ENCODE measurements around the gene LENG9. TPM values are rescaled to one million over a fixed set of nuclear protein-coding genes. Genes with fewer than 3 reads are reported as not detected.

The LENG9 gene
- total RNA-seq, 1 donor from 2014 or later: 5.0 TPM

GRCh38 chr19:54444737-54445136 lies 18.8 kb downstream of the LENG9 start:
- intact Hi-C loops (cut with micrococcal nuclease): no loop called here

- intact Hi-C loops (cut with micrococcal nuclease): no loop called here
Observed at GRCh38 chr19:54440641-54441040, 22.9 kb downstream of the LENG9 start.

- intact Hi-C loops (cut with micrococcal nuclease): no loop called here
Observed at GRCh38 chr19:54439174-54439851, 24.3 kb downstream of the LENG9 start.

GRCh38 chr19:54436628-54437252 lies 26.8 kb downstream of the LENG9 start:
- intact Hi-C loops (cut with micrococcal nuclease): no loop called here

GRCh38 chr19:54436031-54436523 lies 27.5 kb downstream of the LENG9 start:
- intact Hi-C loops (cut with micrococcal nuclease): no loop called here

GRCh38 chr19:54435551-54436016 lies 28.0 kb downstream of the LENG9 start:
- intact Hi-C loops (cut with micrococcal nuclease): no loop called here

- intact Hi-C loops (cut with micrococcal nuclease): no loop called here
Observed at GRCh38 chr19:54434873-54435214, 28.7 kb downstream of the LENG9 start.

- intact Hi-C loops (cut with micrococcal nuclease): no loop called here
Observed at GRCh38 chr19:54434112-54434872, 29.3 kb downstream of the LENG9 start.

- intact Hi-C loops (cut with micrococcal nuclease): no loop called here
Observed at GRCh38 chr19:54433697-54434096, 29.9 kb downstream of the LENG9 start.

- intact Hi-C loops (cut with micrococcal nuclease): no loop called here
Observed at GRCh38 chr19:54432144-54432738, 31.3 kb downstream of the LENG9 start.

- intact Hi-C loops (cut with micrococcal nuclease): no loop called here
Observed at GRCh38 chr19:54431255-54431838, 32.2 kb downstream of the LENG9 start.

- intact Hi-C loops (cut with micrococcal nuclease): no loop called here
Observed at GRCh38 chr19:54430306-54431254, 33.0 kb downstream of the LENG9 start.

- intact Hi-C loops (cut with micrococcal nuclease): no loop called here
Observed at GRCh38 chr19:54429545-54430227, 33.9 kb downstream of the LENG9 start.

GRCh38 chr19:54429176-54429495 lies 34.4 kb downstream of the LENG9 start:
- intact Hi-C loops (cut with micrococcal nuclease): no loop called here

- intact Hi-C loops (cut with micrococcal nuclease): no loop called here
Observed at GRCh38 chr19:54428323-54429175, 35.0 kb downstream of the LENG9 start.

- intact Hi-C loops (cut with micrococcal nuclease): no loop called here
Observed at GRCh38 chr19:54427586-54427985, 36.0 kb downstream of the LENG9 start.

GRCh38 chr19:54426291-54426931 lies 37.2 kb downstream of the LENG9 start:
- intact Hi-C loops (cut with micrococcal nuclease): no loop called here

- intact Hi-C loops (cut with micrococcal nuclease): no loop called here
Observed at GRCh38 chr19:54425382-54425723, 38.2 kb downstream of the LENG9 start.

Data from T-helper 2 cell treated with Interferon-gamma antibody and Interleukin-4, amounts not matched to agents 100 ng/mL and 5 ng/mL, for 36 hours (primary cell).